ENCODE results near the gene FOXL3.

DNA sequence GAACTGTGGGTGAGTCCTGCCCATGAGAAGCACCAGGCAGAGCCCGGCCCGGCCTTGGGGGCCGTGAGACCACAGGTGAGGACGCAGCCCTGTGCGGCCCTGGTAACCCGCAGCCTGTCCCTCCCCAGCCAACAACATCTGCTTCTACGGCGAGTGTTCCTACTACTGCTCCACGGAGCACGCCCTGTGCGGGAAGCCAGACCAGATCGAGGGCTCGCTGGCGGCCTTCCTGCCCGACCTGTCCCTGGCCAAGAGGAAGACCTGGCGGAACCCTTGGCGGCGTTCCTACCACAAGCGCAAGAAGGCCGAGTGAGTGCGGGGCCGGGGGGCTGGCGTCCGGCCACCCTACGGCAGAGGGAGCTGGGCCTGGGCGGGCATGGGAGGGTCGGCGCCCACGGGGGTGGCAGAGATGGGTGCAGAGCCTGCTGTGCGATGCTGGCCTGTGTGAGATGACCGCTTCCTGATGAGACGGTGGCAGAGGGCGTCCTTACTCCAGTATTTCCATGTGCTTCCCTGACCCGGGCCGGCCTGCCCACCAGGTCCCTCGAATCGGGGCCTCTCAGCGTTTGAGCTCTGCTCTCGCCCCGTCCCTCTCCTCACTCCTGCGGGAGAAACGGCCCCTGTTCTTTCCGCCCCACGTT, 34.1 kb upstream of the FOXL3 start:
- TF ChIP-seq, protein P1, sequence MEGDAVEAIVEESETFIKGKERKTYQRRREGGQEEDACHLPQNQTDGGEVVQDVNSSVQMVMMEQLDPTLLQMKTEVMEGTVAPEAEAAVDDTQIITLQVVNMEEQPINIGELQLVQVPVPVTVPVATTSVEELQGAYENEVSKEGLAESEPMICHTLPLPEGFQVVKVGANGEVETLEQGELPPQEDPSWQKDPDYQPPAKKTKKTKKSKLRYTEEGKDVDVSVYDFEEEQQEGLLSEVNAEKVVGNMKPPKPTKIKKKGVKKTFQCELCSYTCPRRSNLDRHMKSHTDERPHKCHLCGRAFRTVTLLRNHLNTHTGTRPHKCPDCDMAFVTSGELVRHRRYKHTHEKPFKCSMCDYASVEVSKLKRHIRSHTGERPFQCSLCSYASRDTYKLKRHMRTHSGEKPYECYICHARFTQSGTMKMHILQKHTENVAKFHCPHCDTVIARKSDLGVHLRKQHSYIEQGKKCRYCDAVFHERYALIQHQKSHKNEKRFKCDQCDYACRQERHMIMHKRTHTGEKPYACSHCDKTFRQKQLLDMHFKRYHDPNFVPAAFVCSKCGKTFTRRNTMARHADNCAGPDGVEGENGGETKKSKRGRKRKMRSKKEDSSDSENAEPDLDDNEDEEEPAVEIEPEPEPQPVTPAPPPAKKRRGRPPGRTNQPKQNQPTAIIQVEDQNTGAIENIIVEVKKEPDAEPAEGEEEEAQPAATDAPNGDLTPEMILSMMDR (IDR thresholded peaks at IDR 0.05), result no peak
- TF ChIP-seq POLR2AphosphoS5 (IDR thresholded peaks at IDR 0.05), result no peak
